Measurements from ENCODE around the gene ELMO3. TPM values are rescaled to one million over a fixed set of nuclear protein-coding genes. Genes with fewer than 3 reads are reported as not detected.
A peak's percentile ranks its signal among the peaks of the same experiment; 100 is the strongest.

The ELMO3 gene
- total and polyA plus RNA-seq, 4 donors, result 6.5 to 22.5 (median 15.5) TPM

DNA sequence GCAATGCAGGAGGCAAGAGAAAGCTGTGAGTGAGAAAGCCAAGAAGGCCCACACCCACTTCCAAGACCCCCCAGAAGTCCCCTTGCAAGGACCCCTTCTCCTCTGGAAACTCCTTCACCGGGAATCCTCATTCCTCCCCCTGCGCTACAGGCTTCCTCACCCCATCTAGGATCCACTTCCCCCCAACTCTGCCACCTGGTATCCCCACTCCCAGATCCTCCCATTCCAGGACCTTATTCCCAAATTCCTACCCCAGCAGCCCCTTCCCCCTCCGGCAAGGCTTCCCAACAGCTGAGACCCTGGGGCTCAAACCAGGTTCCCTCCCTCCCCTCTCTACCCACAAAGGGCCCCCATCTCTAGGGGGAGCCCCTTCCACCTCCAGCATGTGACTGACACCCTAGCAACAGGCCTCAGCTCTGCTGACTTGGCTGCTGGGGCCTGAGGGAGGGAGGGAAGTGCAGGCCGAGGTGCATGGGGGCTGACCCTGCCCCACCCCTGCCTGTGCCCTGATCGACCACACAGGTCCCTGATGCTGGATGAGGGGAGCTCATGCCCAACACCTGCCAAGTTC lies 32.2 kb upstream of the ELMO3 start:
- 73 to 81% methylated on average over 5 of the region's 5 CpGs for WGBS, 2 donors
- peaks cover 0 to 42% (median 19%) of the 10 kb centered on the region in 5 donors for H3K4me1 ChIP-seq (ENCODE audit: control insufficient read depth in 5 of 5, insufficient read depth in 5 of 5, low read length in 5 of 5)
- TF ChIP-seq, protein P1, sequence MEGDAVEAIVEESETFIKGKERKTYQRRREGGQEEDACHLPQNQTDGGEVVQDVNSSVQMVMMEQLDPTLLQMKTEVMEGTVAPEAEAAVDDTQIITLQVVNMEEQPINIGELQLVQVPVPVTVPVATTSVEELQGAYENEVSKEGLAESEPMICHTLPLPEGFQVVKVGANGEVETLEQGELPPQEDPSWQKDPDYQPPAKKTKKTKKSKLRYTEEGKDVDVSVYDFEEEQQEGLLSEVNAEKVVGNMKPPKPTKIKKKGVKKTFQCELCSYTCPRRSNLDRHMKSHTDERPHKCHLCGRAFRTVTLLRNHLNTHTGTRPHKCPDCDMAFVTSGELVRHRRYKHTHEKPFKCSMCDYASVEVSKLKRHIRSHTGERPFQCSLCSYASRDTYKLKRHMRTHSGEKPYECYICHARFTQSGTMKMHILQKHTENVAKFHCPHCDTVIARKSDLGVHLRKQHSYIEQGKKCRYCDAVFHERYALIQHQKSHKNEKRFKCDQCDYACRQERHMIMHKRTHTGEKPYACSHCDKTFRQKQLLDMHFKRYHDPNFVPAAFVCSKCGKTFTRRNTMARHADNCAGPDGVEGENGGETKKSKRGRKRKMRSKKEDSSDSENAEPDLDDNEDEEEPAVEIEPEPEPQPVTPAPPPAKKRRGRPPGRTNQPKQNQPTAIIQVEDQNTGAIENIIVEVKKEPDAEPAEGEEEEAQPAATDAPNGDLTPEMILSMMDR (IDR thresholded peaks at IDR 0.05; ENCODE audit: control extremely low read depth, extremely low read depth), result no peak

DNA sequence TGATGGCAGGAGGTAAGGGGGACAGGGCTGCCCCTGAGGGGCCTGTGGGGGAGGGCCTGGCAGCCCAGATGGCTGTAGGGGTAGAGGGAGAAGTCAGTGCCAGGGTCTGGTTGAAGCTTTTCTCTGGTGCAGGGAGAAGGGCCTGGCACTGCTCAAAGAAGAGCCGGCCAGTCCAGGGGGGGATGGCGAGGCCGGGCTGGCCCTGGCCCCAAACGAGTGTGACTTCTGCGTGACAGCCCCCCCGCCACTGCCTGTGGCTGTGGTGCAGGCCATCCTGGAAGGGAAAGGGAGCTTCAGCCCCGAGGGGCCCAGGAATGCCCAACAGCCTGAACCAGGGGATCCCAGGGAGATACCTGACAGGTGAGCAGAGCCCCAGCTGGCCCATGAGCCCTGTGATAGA lies 31.3 kb upstream of the ELMO3 start:
- WGBS, 2 donors, result 94 to 95% methylated on average over 7 of the region's 7 CpGs
- Histone ChIP-seq H3K4me1 (ENCODE audit: control insufficient read depth in 5 of 5, insufficient read depth in 5 of 5, low read length in 5 of 5) (peaks cover 0 to 42% (median 19%) of the 10 kb centered on the region in 5 donors), H3K9ac (ENCODE audit: insufficient read depth in 1 of 2, low read length in 2 of 2) (no peak overlapping the region), H3K9me3 (ENCODE audit: control insufficient read depth in 4 of 4, insufficient read depth in 3 of 4, low read length in 3 of 4) (peaks cover 0 to 2% (median 0%) of the 10 kb centered on the region in 4 donors), H3K36me3 (ENCODE audit: control insufficient read depth in 4 of 4, insufficient read depth in 4 of 4, low read length in 4 of 4) (peaks cover 0 to 5% (median 0%) of the 10 kb centered on the region in 4 donors), H3K4me3 (no peak overlapping the region), H3K27me3 (ENCODE audit: control insufficient read depth in 3 of 3, insufficient read depth in 3 of 3, low read length in 2 of 3) (peaks cover 0 to 72% (median 42%) of the 10 kb centered on the region in 3 donors), H3K27ac (ENCODE audit: low read depth in 1 of 2, low read length in 1 of 2) (no peak overlapping the region)
- no peak for ATAC-seq (ENCODE audit: insufficient read depth, low FRiP score)
- TF ChIP-seq, protein P1 (IDR thresholded peaks at IDR 0.05; ENCODE audit: control extremely low read depth, extremely low read depth), result no peak
- no peak for DNase-seq

More for the DNA sequence above, 32.2 kb upstream of the ELMO3 start:
- ATAC-seq (ENCODE audit: insufficient read depth, low FRiP score), result no peak
- Histone ChIP-seq H3K27ac (ENCODE audit: low read depth in 1 of 2, low read length in 1 of 2) (no peak overlapping the region), H3K9ac (ENCODE audit: insufficient read depth in 1 of 2, low read length in 2 of 2) (no peak overlapping the region), H3K4me3 (no peak overlapping the region), H3K36me3 (ENCODE audit: control insufficient read depth in 4 of 4, insufficient read depth in 4 of 4, low read length in 4 of 4) (peaks cover 0 to 5% (median 0%) of the 10 kb centered on the region in 4 donors), H3K9me3 (ENCODE audit: control insufficient read depth in 4 of 4, insufficient read depth in 3 of 4, low read length in 3 of 4) (peaks cover 0 to 2% (median 0%) of the 10 kb centered on the region in 4 donors), H3K27me3 (ENCODE audit: control insufficient read depth in 3 of 3, insufficient read depth in 3 of 3, low read length in 2 of 3) (peaks cover 0 to 75% (median 48%) of the 10 kb centered on the region in 3 donors)
- no peak for DNase-seq

DNA sequence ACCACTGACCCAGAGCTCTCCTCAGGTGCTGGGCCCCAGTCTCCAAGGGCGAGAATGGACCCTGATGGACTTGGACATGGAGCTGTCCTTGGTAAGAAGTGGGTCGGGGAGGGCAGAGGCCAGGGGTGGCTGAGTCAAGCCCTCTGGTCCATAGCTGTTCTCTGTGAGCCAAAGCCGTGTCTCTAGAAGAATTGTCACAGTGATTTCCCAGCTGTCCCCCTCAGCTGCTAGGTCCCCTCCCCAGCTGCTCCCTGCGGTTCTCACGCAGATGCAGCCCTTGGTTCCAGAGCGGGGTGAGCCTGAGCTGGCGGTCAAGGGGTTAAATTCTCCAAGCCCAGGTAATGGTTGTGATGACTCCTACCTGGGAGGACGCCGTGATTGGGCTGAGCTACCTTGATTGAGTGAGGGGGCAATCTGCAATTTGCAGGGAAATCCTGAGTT lies 29.9 kb upstream of the ELMO3 start:
- DNase-seq, result no peak
- Histone ChIP-seq H3K4me1 (ENCODE audit: control insufficient read depth in 5 of 5, insufficient read depth in 5 of 5, low read length in 5 of 5) (peaks cover 0 to 38% (median 10%) of the 10 kb centered on the region in 5 donors), H3K36me3 (ENCODE audit: control insufficient read depth in 4 of 4, insufficient read depth in 4 of 4, low read length in 4 of 4) (no peaks in the 10 kb centered on the region), H3K9me3 (ENCODE audit: control insufficient read depth in 4 of 4, insufficient read depth in 3 of 4, low read length in 3 of 4) (no peaks in the 10 kb centered on the region), H3K4me3 (no peak overlapping the region), H3K27ac (ENCODE audit: low read depth in 1 of 2, low read length in 1 of 2) (peak overlapping the region in 1 of 2 donors; percentile 90), H3K9ac (ENCODE audit: insufficient read depth in 1 of 2, low read length in 2 of 2) (no peak overlapping the region), H3K27me3 (ENCODE audit: control insufficient read depth in 3 of 3, insufficient read depth in 3 of 3, low read length in 2 of 3) (peaks cover 0 to 70% (median 41%) of the 10 kb centered on the region in 3 donors)
- WGBS, 2 donors, result 56 to 57% methylated on average over 9 of the region's 9 CpGs
- no peak for ATAC-seq (ENCODE audit: insufficient read depth, low FRiP score)
- TF ChIP-seq, protein P1 (IDR thresholded peaks at IDR 0.05; ENCODE audit: control extremely low read depth, extremely low read depth), result no peak

Data from lung (tissue), 12 donors.